CD14-positive monocyte (primary cell): ENCODE data around the gene FUCA2. TPM values are rescaled to one million over a fixed set of nuclear protein-coding genes. Genes with fewer than 3 reads are reported as not detected.

Experiments used
- DNase-seq, 3 donors: peaks; one replicate each; pipeline ENCODE4 v3.0.0-alpha.2; 2011 to 2022
- H2AFZ ChIP-seq: 2 replicates; pipeline ENCODE4 v1.6.0; 2012; ENCODE audit warnings: mild to moderate bottlenecking, low read depth, low read length, inconsistent platforms; ENCODE audit not compliant: insufficient read depth, poor library complexity, severe bottlenecking
- H3K27ac ChIP-seq, 2 donors: 1 replicate in 1 of 2; 2 replicates in 1 of 2; pipeline ENCODE4 v1.5.1; 2012 to 2013; ENCODE audit warnings: low read length in 2 of 2, control low read depth in 1 of 2, inconsistent platforms in 1 of 2, low read depth in 1 of 2, mild to moderate bottlenecking in 1 of 2
- H3K27me3 ChIP-seq, 2 donors: one replicate each; pipeline versions ENCODE4 v1.6.0 to v1.6.1; 2011 to 2013; ENCODE audit warnings: low read length in 2 of 2; ENCODE audit not compliant: control insufficient read depth in 2 of 2, insufficient read depth in 2 of 2
- H3K36me3 ChIP-seq, 2 donors: replicated peaks in 1 of 2; 1 replicate in 1 of 2; 2 replicates in 1 of 2; pipeline versions ENCODE4 v1.5.1 to v1.6.1; 2012 to 2013; ENCODE audit warnings: low read length in 2 of 2, control low read depth in 1 of 2, inconsistent platforms in 1 of 2, mild to moderate bottlenecking in 1 of 2; ENCODE audit not compliant: insufficient read depth in 2 of 2, control insufficient read depth in 1 of 2
- H3K4me1 ChIP-seq, 2 donors: 1 replicate in 1 of 2; 2 replicates in 1 of 2; pipeline versions ENCODE4 v1.5.1 to v1.6.1; 2012 to 2013; ENCODE audit warnings: low read length in 2 of 2, control low read depth in 1 of 2, inconsistent platforms in 1 of 2, mild to moderate bottlenecking in 1 of 2, moderate library complexity in 1 of 2; ENCODE audit not compliant: insufficient read depth in 2 of 2, control insufficient read depth in 1 of 2
- H3K4me2 ChIP-seq: replicated peaks from 2 replicates; pipeline ENCODE3; 2012; ENCODE audit warnings: low read length, moderate library complexity, mild to moderate bottlenecking; ENCODE audit not compliant: poor library complexity, severe bottlenecking; ENCODE audit errors: extremely low read depth
- H3K4me3 ChIP-seq, 3 experiments: fragments of 200-600 bp in 1 of 3; sonication (generic) in 1 of 3; replicated peaks in 1 of 3; 1 replicate in 2 of 3; 2 replicates in 1 of 3; pipeline ENCODE4 v1.5.1; 2011 to 2013; ENCODE audit warnings: low read length in 3 of 3, mild to moderate bottlenecking in 3 of 3, control low read depth in 2 of 3, low read depth in 2 of 3, inconsistent platforms in 1 of 3, moderate library complexity in 1 of 3
- H3K79me2 ChIP-seq: 2 replicates; pipeline ENCODE4 v1.6.0; 2012; ENCODE audit warnings: mild to moderate bottlenecking, control low read depth, inconsistent platforms, low read length, moderate library complexity; ENCODE audit not compliant: insufficient read depth
- H3K9ac ChIP-seq: 2 replicates; pipeline ENCODE4 v1.6.0; 2017; ENCODE audit warnings: low read length, mild to moderate bottlenecking; ENCODE audit not compliant: insufficient read depth, poor library complexity, severe bottlenecking
- H3K9me3 ChIP-seq, 2 donors: replicated peaks in 1 of 2; 1 replicate in 1 of 2; 2 replicates in 1 of 2; pipeline versions ENCODE4 v1.5.1 to v1.6.1; 2012 to 2013; ENCODE audit warnings: low read length in 2 of 2, control low read depth in 1 of 2; ENCODE audit not compliant: control insufficient read depth in 1 of 2, insufficient read depth in 1 of 2
- H4K20me1 ChIP-seq: 2 replicates; pipeline ENCODE4 v1.6.0; 2012; ENCODE audit warnings: mild to moderate bottlenecking, low read length, control low read depth, moderate library complexity; ENCODE audit not compliant: insufficient read depth
- H3K27ac Mint-ChIP-seq, 7 donors: one replicate each; pipeline ENCODE4 v1.8.0; 2020; ENCODE audit warnings: mild to moderate bottlenecking in 7 of 7, mixed read lengths in 7 of 7, moderate library complexity in 6 of 7, inconsistent platforms in 2 of 7
- H3K27me3 Mint-ChIP-seq, 3 donors: one replicate each; pipeline ENCODE4 v1.8.0; 2021 to 2022; ENCODE audit warnings: low read depth in 3 of 3, mild to moderate bottlenecking in 3 of 3, mixed read lengths in 3 of 3, moderate library complexity in 3 of 3, inconsistent platforms in 1 of 3
- H3K36me3 Mint-ChIP-seq, 2 donors: one replicate each; pipeline ENCODE4 v1.8.0; 2020; ENCODE audit warnings: mixed read lengths in 2 of 2, inconsistent platforms in 1 of 2, mild to moderate bottlenecking in 1 of 2
- H3K4me1 Mint-ChIP-seq: one replicate; pipeline ENCODE4 v1.8.0; 2020; ENCODE audit warnings: mild to moderate bottlenecking, mixed read lengths
- H3K4me3 Mint-ChIP-seq, 2 donors: one replicate each; pipeline ENCODE4 v1.8.0; 2020; ENCODE audit warnings: mild to moderate bottlenecking in 2 of 2, mixed read lengths in 2 of 2, moderate library complexity in 1 of 2
- H3K9me3 Mint-ChIP-seq, 7 donors: one replicate each; pipeline ENCODE4 v1.8.0; 2020 to 2022; ENCODE audit warnings: mixed read lengths in 7 of 7, mild to moderate bottlenecking in 6 of 7, moderate library complexity in 6 of 7, inconsistent platforms in 2 of 7
- CTCF ChIP-seq: fragments of 200-600 bp; IDR thresholded peaks from one replicate; pipeline ENCODE4 v1.8.0; 2022; ENCODE audit warnings: antibody characterized with exemption, mild to moderate bottlenecking
- WGBS: methylation state at CpG from one replicate; pipeline ENCODE4 v1.1.5; 2013; ENCODE audit warnings: missing lambda C conversion rate; ENCODE audit not compliant: insufficient coverage; 5-methylcytosine and 5-hydroxymethylcytosine counted together
- intact Hi-C, 2 donors: fragments of 100-400 bp; cut with micrococcal nuclease; formaldehyde crosslinking; loops; one replicate each; pipeline versions ENCODE4 v1.15.0 to v1.15.1; 2023
- polyA plus RNA-seq, 3 donors: library from polyadenylated mRNA; depleted of rRNA in 1 of 3; unstranded in 2 of 3; stranded (reverse) in 1 of 3; fragments of 300-500 nt in 2 of 3; fragments of >200 nt in 1 of 3; fragmentation: Illumina TruSeq in 2 of 3; gene quantifications; 1 replicate in 2 of 3; 2 replicates in 1 of 3; pipeline ENCODE4 v1.2.3, GENCODE V29; 2012 to 2021

The FUCA2 gene
- polyA plus RNA-seq, 3 donors: 35.7 to 93.5 (median 83.7) TPM

GRCh38 chr6:143457563-143458359 lies 53.8 kb downstream of the FUCA2 start:
- no peak overlapping the region for H3K4me3 Mint-ChIP-seq
- WGBS: no CpG with 5 or more reads among the region's 2 CpGs
- no peaks in the 10 kb centered on the region for H3K27me3 Mint-ChIP-seq
- H3K9me3 Mint-ChIP-seq: no peaks in the 10 kb centered on the region
- Histone ChIP-seq H3K36me3 (peaks cover 7 to 13% of the 10 kb centered on the region in 2 donors), H3K4me1 (no peaks in the 10 kb centered on the region), H3K27me3 (no peaks in the 10 kb centered on the region), H3K27ac (no peak overlapping the region), H3K79me2 (peaks cover 3% of the 10 kb centered on the region), H4K20me1 (no peaks in the 10 kb centered on the region), H3K9ac (no peak overlapping the region), H3K4me2 (no peak overlapping the region), H3K9me3 (no peaks in the 10 kb centered on the region), H3K4me3 (no peak overlapping the region), H2AFZ (no peak overlapping the region)
- no peak for DNase-seq
- peaks cover 1% of the 10 kb centered on the region for H3K4me1 Mint-ChIP-seq
- H3K27ac Mint-ChIP-seq: no peak overlapping the region
- intact Hi-C loops: loop anchor here in 1 of 2 donors (10.0 kb wide), 1 partner anchor 57 kb away; the partner anchor contains the start of gene FUCA2
- H3K36me3 Mint-ChIP-seq: peaks cover 15 to 19% of the 10 kb centered on the region in 2 donors
- TF ChIP-seq CTCF: no peak

GRCh38 chr6:143451531-143451930 lies 60.0 kb downstream of the FUCA2 start:
- Histone ChIP-seq H3K4me3 (peak overlapping the region; percentile 52 to 90 (median 89)), H3K79me2 (peaks cover 11% of the 10 kb centered on the region), H3K27me3 (no peaks in the 10 kb centered on the region), H3K27ac (peak overlapping the region in 1 of 2 donors; percentile 85), H3K9me3 (no peaks in the 10 kb centered on the region), H3K9ac (peak overlapping the region; percentile 78), H3K4me1 (peaks cover 14 to 16% of the 10 kb centered on the region in 2 donors), H3K4me2 (peak overlapping the region; percentile 94), H4K20me1 (no peaks in the 10 kb centered on the region), H2AFZ (peak overlapping the region; percentile 91), H3K36me3 (no peaks in the 10 kb centered on the region)
- peak in 1 of 3 donors; percentile 2 for DNase-seq
- Mint-ChIP-seq H3K27ac (peak overlapping the region in 6 of 7 donors; percentile 88 to 96 (median 92)), H3K27me3 (peaks cover 0 to 2% (median 0%) of the 10 kb centered on the region in 3 donors), H3K4me3 (peak overlapping the region; percentile 97), H3K9me3 (no peaks in the 10 kb centered on the region), H3K4me1 (peaks cover 23% of the 10 kb centered on the region), H3K36me3 (no peaks in the 10 kb centered on the region)
- TF ChIP-seq CTCF: no peak
- WGBS: no CpG with 5 or more reads among the region's 4 CpGs
- intact Hi-C loops: loop anchor here in 1 of 2 donors (10.0 kb wide), 1 partner anchor 63 kb away; the partner anchor contains the start of gene FUCA2
